Activated CD8-positive, alpha-beta T cell treated with anti-CD3 and anti-CD28 coated beads for 36 hours (primary cell): ENCODE results near the gene GIMAP6. TPM values are rescaled to one million over a fixed set of nuclear protein-coding genes. Genes with fewer than 3 reads are reported as not detected.
"Not testable (repeated sequence)": the region's sequence is repeated elsewhere in the genome, so short reads cannot be mapped to it uniquely, and the experiment has no call there.

ENCODE experiments used
- ATAC-seq: fragments of 200-7000 bp; cut with Tn5 transposase; one replicate; pipeline ENCODE4 v1.10.0; 2021; ENCODE audit warnings: mild to moderate bottlenecking, moderate library complexity
- CTCF ChIA-PET: fragments of 350-600 bp; sonication (Branson Sonifier 250); formaldehyde crosslinking; loops from one replicate; lab custom pipeline; 2021; ENCODE audit warnings: antibody characterized with exemption; lab: Charles Lee
- POLR2A ChIA-PET: fragments of 350-600 bp; sonication (Branson Sonifier 250); formaldehyde crosslinking; loops from one replicate; lab custom pipeline; 2021; ENCODE audit warnings: antibody characterized with exemption; lab: Charles Lee
- DNase-seq: peaks from one replicate; pipeline ENCODE4 v3.0.0-alpha.2; 2020
- H3K27ac Mint-ChIP-seq: one replicate; pipeline ENCODE4 v1.8.0; 2021; ENCODE audit warnings: mild to moderate bottlenecking, mixed read lengths
- H3K27me3 Mint-ChIP-seq: one replicate; pipeline ENCODE4 v1.8.0; 2021; ENCODE audit warnings: mixed read lengths
- H3K36me3 Mint-ChIP-seq: one replicate; pipeline ENCODE4 v1.8.0; 2021; ENCODE audit warnings: low read depth, mixed read lengths
- H3K4me1 Mint-ChIP-seq: one replicate; pipeline ENCODE4 v1.8.0; 2021; ENCODE audit warnings: low read depth, mixed read lengths
- H3K4me3 Mint-ChIP-seq: one replicate; pipeline ENCODE4 v1.8.0; 2021; ENCODE audit warnings: mild to moderate bottlenecking, moderate library complexity, mixed read lengths
- H3K9me3 Mint-ChIP-seq: one replicate; pipeline ENCODE4 v1.8.0; 2021; ENCODE audit warnings: mixed read lengths
- CTCF ChIP-seq: fragments of 200-600 bp; IDR thresholded peaks from one replicate; pipeline ENCODE4 v1.8.0; 2022; ENCODE audit warnings: antibody characterized with exemption, mild to moderate bottlenecking
- intact Hi-C: fragments of 100-400 bp; cut with micrococcal nuclease; formaldehyde crosslinking; loops from one replicate; pipeline ENCODE4 v1.10.0; 2022
- total RNA-seq, 2 experiments: library from RNA; stranded (reverse); gene quantifications; one replicate each; pipeline ENCODE4 v1.2.3, GENCODE V29; 2021

Gene GIMAP6
- total RNA-seq: 10 to 100 TPM; 21.2 to 21.5 TPM

DNA sequence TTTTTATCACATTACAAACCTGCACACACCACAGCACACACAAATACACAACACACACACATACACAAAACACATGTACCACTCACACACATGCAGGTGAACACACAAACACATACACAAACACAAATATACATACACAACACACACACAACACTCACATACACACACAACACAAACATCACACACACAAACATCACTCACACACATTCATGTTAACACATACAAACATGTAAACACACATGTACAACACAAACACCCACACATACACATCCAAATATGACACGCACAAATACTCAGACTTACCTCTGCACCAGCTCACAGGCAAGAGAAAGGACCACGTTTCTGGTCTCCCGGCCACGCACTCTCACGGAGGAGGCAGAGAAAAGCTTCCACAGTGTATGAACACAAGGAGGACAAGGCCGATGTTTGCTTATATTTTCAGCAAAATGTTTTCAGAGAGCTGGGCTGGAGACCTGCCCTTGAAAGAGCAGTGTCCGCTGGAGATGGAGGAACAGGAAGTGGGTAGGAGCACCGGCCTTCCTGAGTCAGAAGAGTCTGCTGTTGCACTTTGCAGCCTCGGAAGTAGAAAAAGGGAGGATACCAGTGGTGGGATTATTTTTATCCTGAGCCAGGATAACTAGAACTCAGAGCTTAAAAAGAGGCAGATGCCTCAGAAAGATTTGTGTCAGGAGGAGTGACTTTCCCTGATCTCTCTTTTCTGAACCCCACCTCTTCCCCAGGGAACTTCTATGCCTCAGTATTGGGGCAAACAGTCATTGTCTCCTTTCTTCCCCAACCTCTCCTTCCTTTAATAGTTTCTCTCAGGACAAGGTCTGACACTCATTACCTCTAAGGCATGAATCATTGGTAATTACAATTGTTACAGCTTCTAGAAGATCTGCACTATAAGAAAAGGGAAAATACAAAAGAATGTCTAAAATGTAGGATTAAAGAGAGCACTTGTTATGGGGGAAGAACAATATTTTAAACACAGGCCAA lies at the start of gene GIMAP6:
GIMAP6 (minus strand) TSS at position 520 of the 999 bp plus-strand sequence. CDS start 2,243 bp downstream, outside the sequence.
- no peak for TF ChIP-seq CTCF
- ATAC-seq: peak; percentile 71
- ChIA-PET POLR2A (interaction anchor here (0.6 to 3.1 kb wide), 22 partner anchors 9 to 183 kb away, joined by 3 to 16 read pairs (median 4); partner anchors contain the start of genes GIMAP1, GIMAP2, GIMAP4 and GIMAP5), CTCF (interaction anchor here (0.9 to 1.7 kb wide), 6 partner anchors 9 to 183 kb away, joined by 3 to 10 read pairs (median 4); partner anchors contain the start of gene GIMAP2)
- DNase-seq: peak; percentile 61
- Mint-ChIP-seq H3K27ac (peak within 1 kb of the TSS; percentile 99), H3K9me3 (peaks cover 26% of the 10 kb centered on the region), H3K36me3 (peaks cover 77% of the 10 kb centered on the region), H3K27me3 (no peaks in the 10 kb centered on the region), H3K4me1 (peaks cover 69% of the 10 kb centered on the region), H3K4me3 (peak within 1 kb of the TSS; percentile 99)
- intact Hi-C loops: loop anchor here (5.0 kb wide), 2 partner anchors 35 to 125 kb away; no protein-coding TSS in a partner anchor

- intact Hi-C loops: loop anchor here (5.0 kb wide), 1 partner anchor 37 kb away; the partner anchor contains the start of gene GIMAP1
- H3K36me3 Mint-ChIP-seq: peaks cover 50% of the 10 kb centered on the region
- DNase-seq, POLR2A ChIA-PET, ATAC-seq, H3K27ac Mint-ChIP-seq, H3K27me3 Mint-ChIP-seq, H3K4me3 Mint-ChIP-seq: not testable (repeated sequence)
- peaks cover 17% of the 10 kb centered on the region for H3K9me3 Mint-ChIP-seq
- peaks cover 90% of the 10 kb centered on the region for H3K4me1 Mint-ChIP-seq
- CTCF ChIA-PET: interaction anchor here (1.1 kb wide), 1 partner anchor 34 kb away, joined by 3 read pairs; no protein-coding TSS in a partner anchor
Measured at GRCh38 chr7:150680364-150680763, 48.2 kb upstream of the GIMAP6 start.

DNA sequence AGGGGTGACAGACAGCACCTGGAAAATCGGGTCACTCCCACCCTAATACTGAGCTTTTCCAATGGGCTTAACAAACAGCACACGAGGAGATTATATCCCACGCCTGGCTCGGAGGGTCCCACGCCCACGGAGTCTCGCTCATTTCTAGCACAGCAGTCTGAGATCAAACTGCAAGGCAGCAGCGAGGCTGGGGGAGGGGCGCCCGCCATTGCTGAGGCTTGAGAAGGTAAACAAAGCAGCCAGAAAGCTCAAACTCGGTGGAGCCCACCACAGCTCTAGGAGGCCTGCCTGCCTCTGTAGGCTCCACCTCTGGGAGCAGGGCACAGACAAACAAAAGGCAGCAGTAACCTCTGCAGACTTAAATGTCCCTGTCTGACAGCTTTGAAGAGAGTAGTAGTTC lies 46.4 kb upstream of the GIMAP6 start:
- POLR2A ChIA-PET: interaction anchor here (0.7 to 1.2 kb wide), 2 partner anchors 37 to 107 kb away, joined by 3 to 4 read pairs; no protein-coding TSS in a partner anchor

DNA sequence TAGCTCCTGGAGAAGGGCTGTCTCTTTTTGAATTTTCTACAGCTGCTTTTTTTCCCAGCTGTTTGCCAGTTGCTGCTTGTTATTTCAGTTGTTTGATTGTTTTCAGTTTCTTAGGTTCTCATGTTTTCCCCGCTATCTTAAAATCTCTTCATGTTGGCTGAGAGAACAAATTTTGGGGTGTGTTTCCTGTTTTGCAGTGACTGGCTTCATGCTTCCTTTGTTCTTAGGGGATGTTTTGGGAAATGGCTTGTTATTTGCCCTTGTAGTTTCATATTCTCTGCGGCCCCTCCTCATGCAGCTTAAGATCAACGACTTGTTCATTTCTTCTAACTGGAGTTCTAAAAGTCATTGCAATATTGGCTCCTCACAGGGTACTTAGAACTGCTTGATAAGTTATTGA lies 44.7 kb upstream of the GIMAP6 start:
- CTCF ChIA-PET: interaction anchor here (0.8 to 1.9 kb wide), 3 partner anchors 9 to 11 kb away, joined by 3 to 4 read pairs (median 3); no protein-coding TSS in a partner anchor
- H3K36me3 Mint-ChIP-seq: peaks cover 45% of the 10 kb centered on the region
- H3K9me3 Mint-ChIP-seq: peaks cover 26% of the 10 kb centered on the region
- intact Hi-C loops, DNase-seq, POLR2A ChIA-PET, H3K27me3 Mint-ChIP-seq: not testable (repeated sequence)
- peak overlapping the region; percentile 75 for H3K27ac Mint-ChIP-seq
- ATAC-seq: peak; percentile 65
- peaks cover 77% of the 10 kb centered on the region for H3K4me1 Mint-ChIP-seq
- H3K4me3 Mint-ChIP-seq: peak overlapping the region; percentile 53

More for the DNA sequence above, 46.4 kb upstream of the GIMAP6 start:
- H3K27me3 Mint-ChIP-seq, intact Hi-C loops, ATAC-seq: not testable (repeated sequence)
- H3K36me3 Mint-ChIP-seq: peaks cover 46% of the 10 kb centered on the region
- H3K27ac Mint-ChIP-seq: peak overlapping the region; percentile 88
- peak; percentile 65 for DNase-seq
- peaks cover 83% of the 10 kb centered on the region for H3K4me1 Mint-ChIP-seq
- CTCF ChIA-PET: interaction anchor here (1.4 kb wide), 1 partner anchor 18 kb away, joined by 4 read pairs; no protein-coding TSS in a partner anchor
- peak overlapping the region; percentile 54 for H3K4me3 Mint-ChIP-seq
- H3K9me3 Mint-ChIP-seq: peaks cover 20% of the 10 kb centered on the region

- Mint-ChIP-seq H3K27ac (peak overlapping the region; percentile 75), H3K36me3 (peaks cover 44% of the 10 kb centered on the region), H3K9me3 (peaks cover 23% of the 10 kb centered on the region), H3K4me3 (peak overlapping the region; percentile 53), H3K4me1 (peaks cover 78% of the 10 kb centered on the region)
- DNase-seq, POLR2A ChIA-PET, H3K27me3 Mint-ChIP-seq, intact Hi-C loops: not testable (repeated sequence)
- ATAC-seq: peak; percentile 4
- CTCF ChIA-PET: interaction anchor here (0.9 to 1.9 kb wide), 2 partner anchors 8 to 10 kb away, joined by 3 to 4 read pairs; no protein-coding TSS in a partner anchor
Measured at GRCh38 chr7:150676276-150676675, 44.1 kb upstream of the GIMAP6 start.

GRCh38 chr7:150675714-150676113 lies 43.5 kb upstream of the GIMAP6 start:
- intact Hi-C loops: no loop called here
- Mint-ChIP-seq H3K4me1 (peaks cover 78% of the 10 kb centered on the region), H3K4me3 (no peak overlapping the region), H3K27ac (peak overlapping the region; percentile 86), H3K9me3 (peaks cover 28% of the 10 kb centered on the region), H3K27me3 (no peaks in the 10 kb centered on the region), H3K36me3 (peaks cover 45% of the 10 kb centered on the region)
- TF ChIP-seq CTCF: no peak
- DNase-seq (no peak), ATAC-seq (no peak)
- CTCF ChIA-PET: interaction anchor here (1.9 kb wide), 1 partner anchor 10 kb away, joined by 4 read pairs; no protein-coding TSS in a partner anchor
- POLR2A ChIA-PET: no interaction called here

DNA sequence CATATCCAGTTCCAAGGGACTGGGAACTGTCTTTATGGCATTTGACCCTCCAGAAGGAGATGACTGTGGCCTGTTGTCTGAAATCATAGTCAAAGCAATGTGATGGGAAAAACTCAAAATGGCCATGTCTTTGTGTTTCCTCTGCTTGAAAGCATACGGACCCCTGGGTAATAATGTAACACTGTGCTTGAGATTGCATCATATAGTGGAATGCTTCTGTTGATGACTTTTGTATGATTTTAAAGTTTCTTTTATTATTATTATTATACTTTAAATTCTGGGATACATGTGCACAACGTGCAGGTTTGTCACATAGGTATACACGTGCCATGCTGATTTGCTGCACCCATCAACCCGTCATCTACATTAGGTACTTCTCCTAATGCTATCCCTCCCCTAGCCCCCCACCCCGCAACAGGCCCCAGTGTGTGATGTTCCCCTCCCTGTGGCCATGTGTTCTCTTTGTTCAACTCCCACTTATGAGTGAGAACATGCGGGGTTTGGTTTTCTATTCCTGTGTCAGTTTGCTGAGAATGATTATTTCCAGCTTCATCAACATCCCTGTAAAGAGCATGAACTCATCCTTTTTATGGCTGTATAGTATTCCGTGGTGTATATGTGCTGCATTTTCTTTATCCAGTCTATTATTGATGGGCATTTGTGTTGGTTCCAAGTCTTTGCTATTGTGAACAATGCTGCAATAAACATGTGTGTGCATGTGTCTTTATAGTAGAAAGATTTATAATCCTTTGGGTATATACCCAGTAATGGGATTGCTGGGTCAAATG lies 39.8 kb upstream of the GIMAP6 start:
- H3K4me3 Mint-ChIP-seq, CTCF ChIA-PET, DNase-seq, ATAC-seq, H3K27me3 Mint-ChIP-seq, intact Hi-C loops: not testable (repeated sequence)
- peaks cover 35% of the 10 kb centered on the region for H3K36me3 Mint-ChIP-seq
- peaks cover 78% of the 10 kb centered on the region for H3K4me1 Mint-ChIP-seq
- peaks cover 34% of the 10 kb centered on the region for H3K9me3 Mint-ChIP-seq
- POLR2A ChIA-PET: interaction anchor here (0.9 to 1.3 kb wide), 2 partner anchors 67 to 223 kb away, joined by 3 read pairs; no protein-coding TSS in a partner anchor
- H3K27ac Mint-ChIP-seq: peak overlapping the region; percentile 71
